RKO (cell line): Measurements from ENCODE around the gene WNK4.

ENCODE experiments used
- DNase-seq: peaks from one replicate; pipeline ENCODE4 v3.0.0-alpha.2; 2016; ENCODE audit warnings: low spot score

The WNK4 gene

GRCh38 chr17:42841975-42842685 is 61.7 kb downstream of the WNK4 start:
- DNase-seq, result no peak

GRCh38 chr17:42843358-42843934 is 63.0 kb downstream of the WNK4 start:
- DNase-seq, result peak; percentile 68

- DNase-seq, result no peak
These were observed 63.9 kb downstream of the WNK4 start, which contains the start of gene AOC2 for GRCh38 chr17:42844271-42844670. AOC2 (plus strand) TSS chr17:42844580; CDS start chr17:42844627, 47 bp downstream.

- no peak for DNase-seq
These were observed 64.5 kb downstream of the WNK4 start for GRCh38 chr17:42844761-42845555.

- DNase-seq, result no peak
These were observed 65.1 kb downstream of the WNK4 start for GRCh38 chr17:42845556-42845917.

- DNase-seq, result no peak
These were observed 65.6 kb downstream of the WNK4 start for GRCh38 chr17:42845918-42846593.
